Esophagus muscularis mucosa (tissue), 4 donors: ENCODE results near the gene BTBD19.

Experiments used
- CTCF ChIP-seq, 3 experiments: fragments of 200-600 bp in 2 of 3; fragments of 450-650 bp in 1 of 3; sonication (generic) in 2 of 3; IDR thresholded peaks; one replicate each; pipeline ENCODE4 v1.5.1; 2017 to 2019; ENCODE audit warnings: antibody characterized with exemption in 3 of 3, mild to moderate bottlenecking in 2 of 3, moderate library complexity in 1 of 3
- EP300 ChIP-seq: sonication (generic); formaldehyde crosslinking; IDR thresholded peaks from one replicate; pipeline ENCODE4 v1.6.1; 2017; ENCODE audit warnings: antibody characterized with exemption
- POLR2A ChIP-seq: fragments of 450-650 bp; IDR thresholded peaks from one replicate; pipeline ENCODE4 v1.6.1; 2017; ENCODE audit warnings: antibody characterized with exemption, moderate library complexity, mild to moderate bottlenecking, low read depth

- TF ChIP-seq CTCF (IDR thresholded peaks at IDR 0.05) (no peak), POLR2A (no peak), EP300 (no peak)
Observed at GRCh38 chr1:44801491-44802305, 6.6 kb upstream of the BTBD19 start.
